ENCODE measurements around the gene SLC16A10.

SLC16A10 gene

DNA sequence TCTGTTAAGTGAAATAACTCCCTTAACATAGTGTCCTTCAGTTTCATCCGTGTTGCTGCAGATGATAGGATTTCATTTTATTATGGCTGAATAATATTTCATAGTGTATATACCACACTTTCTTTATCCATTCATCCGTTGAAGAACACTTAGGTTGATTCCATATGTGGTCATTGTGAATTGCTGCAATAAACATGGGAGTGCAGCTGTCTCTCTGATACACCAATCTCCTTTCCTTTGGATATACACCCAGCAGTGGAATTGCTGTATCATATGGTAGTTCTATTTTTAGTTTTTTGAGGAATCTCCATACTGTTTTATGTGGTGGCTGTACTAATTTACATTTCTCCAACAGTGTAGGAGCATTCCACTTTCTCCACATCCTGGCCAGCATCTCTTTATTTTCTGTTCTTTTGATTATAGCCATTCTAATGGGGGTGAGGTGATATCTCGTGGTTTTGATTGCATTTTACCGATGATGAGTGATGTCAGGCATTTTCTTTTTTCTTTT lies 193.2 kb downstream of the SLC16A10 start:
- H3K36me3 ChIP-seq (ENCODE audit: control insufficient read depth in 1 of 2, insufficient read depth in 2 of 2, low read length in 2 of 2), result peaks cover 15 to 33% of the 10 kb centered on the region in 2 donors
- no peak overlapping the region for H3K27ac ChIP-seq (ENCODE audit: low read depth, low read length)
- no peaks in the 10 kb centered on the region for H3K9me3 ChIP-seq (ENCODE audit: control insufficient read depth in 1 of 2, low read length in 2 of 2)
- H3K4me1 ChIP-seq (ENCODE audit: control insufficient read depth in 1 of 2, insufficient read depth in 2 of 2, low read length in 2 of 2), result peaks cover 7 to 16% of the 10 kb centered on the region in 2 donors
- no peak overlapping the region for H3K9ac ChIP-seq (ENCODE audit: low read depth in 1 of 2, low read length in 2 of 2)
- H3K27me3 ChIP-seq (ENCODE audit: control insufficient read depth in 1 of 2, insufficient read depth in 2 of 2, low read length in 2 of 2), result no peaks in the 10 kb centered on the region
- no peak overlapping the region for H3K4me3 ChIP-seq (ENCODE audit: low read depth in 1 of 2, low read length in 2 of 2)
